ENCODE data around the gene TENM4. TPM values are rescaled to one million over a fixed set of nuclear protein-coding genes. Genes with fewer than 3 reads are reported as not detected.

The TENM4 gene
- total and polyA plus RNA-seq, 4 donors: 0.02 to 0.33 (median 0.14) TPM

DNA sequence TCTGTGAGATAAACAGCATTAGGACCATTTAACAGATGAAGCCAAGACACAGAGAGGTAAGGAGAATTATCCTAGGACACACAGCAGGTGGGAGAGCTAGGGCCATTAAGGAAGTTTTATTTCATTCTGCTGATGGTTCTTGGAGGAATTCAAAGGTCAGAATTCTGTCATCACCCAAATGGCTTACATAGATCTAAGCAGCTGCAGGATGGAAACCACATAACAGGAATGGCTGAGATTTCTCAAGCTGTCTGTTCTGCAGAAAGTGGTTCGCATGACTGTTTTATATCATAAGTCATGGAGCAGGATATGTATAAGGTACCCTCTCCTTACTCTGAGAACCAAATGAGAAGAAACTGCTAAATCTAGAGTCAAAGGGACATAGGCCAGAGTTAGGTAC lies 702.9 kb downstream of the TENM4 start (continued):
- TF ChIP-seq, protein P1, sequence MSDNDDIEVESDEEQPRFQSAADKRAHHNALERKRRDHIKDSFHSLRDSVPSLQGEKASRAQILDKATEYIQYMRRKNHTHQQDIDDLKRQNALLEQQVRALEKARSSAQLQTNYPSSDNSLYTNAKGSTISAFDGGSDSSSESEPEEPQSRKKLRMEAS (IDR thresholded peaks at IDR 0.05): no peak
- TF ChIP-seq, protein P2, sequence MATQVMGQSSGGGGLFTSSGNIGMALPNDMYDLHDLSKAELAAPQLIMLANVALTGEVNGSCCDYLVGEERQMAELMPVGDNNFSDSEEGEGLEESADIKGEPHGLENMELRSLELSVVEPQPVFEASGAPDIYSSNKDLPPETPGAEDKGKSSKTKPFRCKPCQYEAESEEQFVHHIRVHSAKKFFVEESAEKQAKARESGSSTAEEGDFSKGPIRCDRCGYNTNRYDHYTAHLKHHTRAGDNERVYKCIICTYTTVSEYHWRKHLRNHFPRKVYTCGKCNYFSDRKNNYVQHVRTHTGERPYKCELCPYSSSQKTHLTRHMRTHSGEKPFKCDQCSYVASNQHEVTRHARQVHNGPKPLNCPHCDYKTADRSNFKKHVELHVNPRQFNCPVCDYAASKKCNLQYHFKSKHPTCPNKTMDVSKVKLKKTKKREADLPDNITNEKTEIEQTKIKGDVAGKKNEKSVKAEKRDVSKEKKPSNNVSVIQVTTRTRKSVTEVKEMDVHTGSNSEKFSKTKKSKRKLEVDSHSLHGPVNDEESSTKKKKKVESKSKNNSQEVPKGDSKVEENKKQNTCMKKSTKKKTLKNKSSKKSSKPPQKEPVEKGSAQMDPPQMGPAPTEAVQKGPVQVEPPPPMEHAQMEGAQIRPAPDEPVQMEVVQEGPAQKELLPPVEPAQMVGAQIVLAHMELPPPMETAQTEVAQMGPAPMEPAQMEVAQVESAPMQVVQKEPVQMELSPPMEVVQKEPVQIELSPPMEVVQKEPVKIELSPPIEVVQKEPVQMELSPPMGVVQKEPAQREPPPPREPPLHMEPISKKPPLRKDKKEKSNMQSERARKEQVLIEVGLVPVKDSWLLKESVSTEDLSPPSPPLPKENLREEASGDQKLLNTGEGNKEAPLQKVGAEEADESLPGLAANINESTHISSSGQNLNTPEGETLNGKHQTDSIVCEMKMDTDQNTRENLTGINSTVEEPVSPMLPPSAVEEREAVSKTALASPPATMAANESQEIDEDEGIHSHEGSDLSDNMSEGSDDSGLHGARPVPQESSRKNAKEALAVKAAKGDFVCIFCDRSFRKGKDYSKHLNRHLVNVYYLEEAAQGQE (IDR thresholded peaks at IDR 0.05): no peak

DNA sequence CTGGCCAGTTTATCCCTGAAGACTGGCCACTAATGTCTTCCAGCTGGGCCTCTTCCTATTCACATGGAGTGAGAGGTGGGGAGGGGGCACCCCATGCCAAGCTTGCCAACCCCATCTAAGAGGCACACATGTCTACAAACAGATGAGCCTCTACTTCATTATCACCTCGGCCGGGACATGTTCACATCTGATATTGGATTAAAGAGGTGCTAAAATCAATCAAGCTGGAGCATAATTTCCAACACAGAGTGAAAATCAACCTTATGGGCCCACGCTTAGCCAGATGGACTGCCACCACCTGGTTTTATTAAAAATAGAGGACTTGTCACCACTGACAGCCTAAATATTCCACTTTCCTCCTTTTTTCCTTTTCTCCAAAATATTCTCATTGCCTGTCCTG lies 703.5 kb downstream of the TENM4 start:
- 93% methylated on average over 3 of the region's 3 CpGs for WGBS
- Histone ChIP-seq H3K4me3 (ENCODE audit: low read depth in 1 of 3, low read length in 3 of 3) (no peak overlapping the region), H3K27ac (ENCODE audit: low read depth in 1 of 2, low read length in 2 of 2) (no peak overlapping the region), H3K4me1 (ENCODE audit: control insufficient read depth in 4 of 4, insufficient read depth in 4 of 4, low read length in 3 of 4) (peaks cover 0 to 3% (median 1%) of the 10 kb centered on the region in 4 donors), H3K27me3 (ENCODE audit: control insufficient read depth in 4 of 4, insufficient read depth in 4 of 4, low read length in 3 of 4) (no peaks in the 10 kb centered on the region), H3K9ac (ENCODE audit: low read depth in 1 of 2, low read length in 2 of 2) (no peak overlapping the region), H3K9me3 (ENCODE audit: control insufficient read depth in 4 of 4, low read length in 3 of 4) (no peaks in the 10 kb centered on the region), H3K36me3 (ENCODE audit: control insufficient read depth in 4 of 4, insufficient read depth in 3 of 4, low read depth in 1 of 4, low read length in 3 of 4) (no peaks in the 10 kb centered on the region)
- TF ChIP-seq HNF4A (conservative IDR thresholded peaks at IDR 0.05) (no peak), JUND (IDR thresholded peaks at IDR 0.05) (no peak), TAF1 (conservative IDR thresholded peaks at IDR 0.05) (no peak), EGR1 (IDR thresholded peaks at IDR 0.05; ENCODE audit: low read depth in 2 of 2) (no peak), FOXA2 (IDR thresholded peaks at IDR 0.05) (no peak), FOXA1 (IDR thresholded peaks at IDR 0.05) (no peak), HNF4G (IDR thresholded peaks at IDR 0.05) (no peak), GABPA (IDR thresholded peaks at IDR 0.05 in 1 of 2, conservative IDR thresholded peaks at IDR 0.05 in 1 of 2) (no peak), RXRA (IDR thresholded peaks at IDR 0.05) (no peak), YY1 (IDR thresholded peaks at IDR 0.05) (no peak), NR2F2 (IDR thresholded peaks at IDR 0.05) (no peak), SP1 (IDR thresholded peaks at IDR 0.05) (no peak), RAD21 (IDR thresholded peaks at IDR 0.05) (no peak)
- TF ChIP-seq, protein P3, sequence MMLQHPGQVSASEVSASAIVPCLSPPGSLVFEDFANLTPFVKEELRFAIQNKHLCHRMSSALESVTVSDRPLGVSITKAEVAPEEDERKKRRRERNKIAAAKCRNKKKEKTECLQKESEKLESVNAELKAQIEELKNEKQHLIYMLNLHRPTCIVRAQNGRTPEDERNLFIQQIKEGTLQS (IDR thresholded peaks at IDR 0.05): no peak
- TF ChIP-seq, protein P1 (IDR thresholded peaks at IDR 0.05): no peak
- TF ChIP-seq, protein P2 (IDR thresholded peaks at IDR 0.05): no peak
- TF ChIP-seq, protein P4, sequence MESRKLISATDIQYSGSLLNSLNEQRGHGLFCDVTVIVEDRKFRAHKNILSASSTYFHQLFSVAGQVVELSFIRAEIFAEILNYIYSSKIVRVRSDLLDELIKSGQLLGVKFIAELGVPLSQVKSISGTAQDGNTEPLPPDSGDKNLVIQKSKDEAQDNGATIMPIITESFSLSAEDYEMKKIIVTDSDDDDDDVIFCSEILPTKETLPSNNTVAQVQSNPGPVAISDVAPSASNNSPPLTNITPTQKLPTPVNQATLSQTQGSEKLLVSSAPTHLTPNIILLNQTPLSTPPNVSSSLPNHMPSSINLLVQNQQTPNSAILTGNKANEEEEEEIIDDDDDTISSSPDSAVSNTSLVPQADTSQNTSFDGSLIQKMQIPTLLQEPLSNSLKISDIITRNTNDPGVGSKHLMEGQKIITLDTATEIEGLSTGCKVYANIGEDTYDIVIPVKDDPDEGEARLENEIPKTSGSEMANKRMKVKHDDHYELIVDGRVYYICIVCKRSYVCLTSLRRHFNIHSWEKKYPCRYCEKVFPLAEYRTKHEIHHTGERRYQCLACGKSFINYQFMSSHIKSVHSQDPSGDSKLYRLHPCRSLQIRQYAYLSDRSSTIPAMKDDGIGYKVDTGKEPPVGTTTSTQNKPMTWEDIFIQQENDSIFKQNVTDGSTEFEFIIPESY (IDR thresholded peaks at IDR 0.05): no peak
- TF ChIP-seq, protein P5, sequence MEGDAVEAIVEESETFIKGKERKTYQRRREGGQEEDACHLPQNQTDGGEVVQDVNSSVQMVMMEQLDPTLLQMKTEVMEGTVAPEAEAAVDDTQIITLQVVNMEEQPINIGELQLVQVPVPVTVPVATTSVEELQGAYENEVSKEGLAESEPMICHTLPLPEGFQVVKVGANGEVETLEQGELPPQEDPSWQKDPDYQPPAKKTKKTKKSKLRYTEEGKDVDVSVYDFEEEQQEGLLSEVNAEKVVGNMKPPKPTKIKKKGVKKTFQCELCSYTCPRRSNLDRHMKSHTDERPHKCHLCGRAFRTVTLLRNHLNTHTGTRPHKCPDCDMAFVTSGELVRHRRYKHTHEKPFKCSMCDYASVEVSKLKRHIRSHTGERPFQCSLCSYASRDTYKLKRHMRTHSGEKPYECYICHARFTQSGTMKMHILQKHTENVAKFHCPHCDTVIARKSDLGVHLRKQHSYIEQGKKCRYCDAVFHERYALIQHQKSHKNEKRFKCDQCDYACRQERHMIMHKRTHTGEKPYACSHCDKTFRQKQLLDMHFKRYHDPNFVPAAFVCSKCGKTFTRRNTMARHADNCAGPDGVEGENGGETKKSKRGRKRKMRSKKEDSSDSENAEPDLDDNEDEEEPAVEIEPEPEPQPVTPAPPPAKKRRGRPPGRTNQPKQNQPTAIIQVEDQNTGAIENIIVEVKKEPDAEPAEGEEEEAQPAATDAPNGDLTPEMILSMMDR (IDR thresholded peaks at IDR 0.05; ENCODE audit: low read depth, low read length, missing input control): no peak
- DNase-seq (ENCODE audit: low spot score): no peak
